H1 (cell line): ENCODE results near the gene MS4A5. TPM values are rescaled to one million over a fixed set of nuclear protein-coding genes. Genes with fewer than 3 reads are reported as not detected.

Experiments used
- CTCF ChIA-PET: fragments of 300-600 bp; sonication (Branson Sonifier 250); formaldehyde crosslinking; loops from one replicate; lab custom pipeline; 2021; ENCODE audit not compliant: partially characterized antibody; lab: Charles Lee
- POLR2A ChIA-PET: fragments of 300-600 bp; sonication (Branson Sonifier 250); formaldehyde crosslinking; loops from one replicate; lab custom pipeline; 2021; ENCODE audit warnings: inconsistent platforms; ENCODE audit not compliant: partially characterized antibody; lab: Charles Lee
- DNase-seq, 2 experiments: peaks; one replicate each; pipeline versions ENCODE4 v3.0.0 to v3.0.0-alpha.2; 2010 to 2022; ENCODE audit warnings: low spot score in 2 of 2, low read depth in 1 of 2, mixed read lengths in 1 of 2
- FAIRE-seq: peaks from 2 replicates; lab custom pipeline; 2011; peaks lifted over from hg19 to GRCh38; lab: Jason Lieb, UNC
- H2AFZ ChIP-seq: 2 replicates; pipeline ENCODE4 v1.8.1; 2012; ENCODE audit warnings: low read length, inconsistent platforms
- H2AK5ac ChIP-seq: 2 replicates; pipeline ENCODE4 v1.6.1; 2013; ENCODE audit warnings: low read depth, low read length
- H2BK120ac ChIP-seq: replicated peaks from 2 replicates; pipeline ENCODE3; 2013; ENCODE audit warnings: low read depth, low read length, inconsistent platforms
- H2BK12ac ChIP-seq: 2 replicates; pipeline ENCODE4 v1.6.1; 2013; ENCODE audit warnings: low read depth, low read length
- H2BK15ac ChIP-seq: 2 replicates; pipeline ENCODE4 v1.6.1; 2013; ENCODE audit warnings: low read length
- H2BK20ac ChIP-seq: 2 replicates; pipeline ENCODE4 v1.6.1; 2013; ENCODE audit warnings: low read length
- H2BK5ac ChIP-seq: 2 replicates; pipeline ENCODE4 v1.6.1; 2013; ENCODE audit warnings: low read depth, low read length
- H3K14ac ChIP-seq: 2 replicates; pipeline ENCODE4 v1.6.1; 2013; ENCODE audit warnings: inconsistent platforms; ENCODE audit not compliant: insufficient read length
- H3K18ac ChIP-seq: 2 replicates; pipeline ENCODE4 v1.6.1; 2013; ENCODE audit warnings: low read length; ENCODE audit errors: extremely low read depth
- H3K23ac ChIP-seq: 2 replicates; pipeline ENCODE4 v1.6.1; 2013; ENCODE audit warnings: inconsistent platforms; ENCODE audit not compliant: insufficient read length
- H3K23me2 ChIP-seq: 2 replicates; pipeline ENCODE4 v1.6.1; 2013; ENCODE audit warnings: low read depth, low read length
- H3K27ac ChIP-seq: 2 replicates; pipeline ENCODE4 v1.6.1; 2011; ENCODE audit warnings: low read depth, low read length, inconsistent platforms
- H3K27me3 ChIP-seq, 4 experiments: replicated peaks in 1 of 4; 1 replicate in 1 of 4; 2 replicates in 3 of 4; pipeline versions ENCODE4 v1.6.1 to v1.8.1; 2011 to 2013; ENCODE audit warnings: low read length in 3 of 4, mild to moderate bottlenecking in 3 of 4, inconsistent platforms in 2 of 4, mixed read lengths in 2 of 4, moderate library complexity in 1 of 4; ENCODE audit not compliant: control insufficient read depth in 3 of 4, insufficient read depth in 3 of 4; ENCODE audit errors: extremely low read depth in 1 of 4
- H3K36me3 ChIP-seq, 4 experiments: 2 replicates each; pipeline versions ENCODE4 v1.6.1 to v1.8.1; 2011 to 2013; ENCODE audit warnings: mild to moderate bottlenecking in 4 of 4, low read length in 3 of 4, moderate library complexity in 2 of 4, control low read depth in 1 of 4, inconsistent platforms in 1 of 4; ENCODE audit not compliant: insufficient read depth in 4 of 4, control insufficient read depth in 2 of 4
- H3K4ac ChIP-seq: replicated peaks from 2 replicates; pipeline ENCODE3; 2013; ENCODE audit warnings: low read length, low read depth, mixed read lengths, inconsistent platforms; ENCODE audit not compliant: insufficient read length
- H3K4me1 ChIP-seq, 4 experiments: replicated peaks in 1 of 4; 1 replicate in 1 of 4; 2 replicates in 3 of 4; pipeline versions ENCODE4 v1.6.1 to v1.8.1; 2011 to 2013; ENCODE audit warnings: low read length in 3 of 4, inconsistent platforms in 2 of 4, mixed read lengths in 1 of 4; ENCODE audit not compliant: insufficient read depth in 4 of 4, control insufficient read depth in 3 of 4
- H3K4me2 ChIP-seq, 2 experiments: 2 replicates each; pipeline versions ENCODE4 v1.6.1 to v1.8.1; 2011 to 2013; ENCODE audit warnings: low read depth in 2 of 2, low read length in 2 of 2, control low read depth in 1 of 2, inconsistent platforms in 1 of 2, mild to moderate bottlenecking in 1 of 2; ENCODE audit not compliant: insufficient read depth in 1 of 2
- H3K4me3 ChIP-seq, 4 experiments: fragments of 200-600, 300-600 bp in 1 of 4; sonication (generic), shearing (Covaris generic), sonication (Bioruptor Twin) in 1 of 4; 2 replicates each; pipeline versions ENCODE4 v1.5.1 to v1.8.1; 2011 to 2016; ENCODE audit warnings: low read length in 4 of 4, low read depth in 3 of 4, control low read depth in 2 of 4, inconsistent platforms in 2 of 4, mild to moderate bottlenecking in 2 of 4, mixed read lengths in 1 of 4, moderate library complexity in 1 of 4; ENCODE audit not compliant: insufficient read depth in 2 of 4; ENCODE audit errors: extremely low read depth in 1 of 4
- H3K56ac ChIP-seq: replicated peaks from 2 replicates; pipeline ENCODE3; 2013; ENCODE audit warnings: low read depth, mild to moderate bottlenecking, mixed read lengths, low read length, inconsistent platforms; ENCODE audit not compliant: insufficient read length
- H3K79me1 ChIP-seq: 2 replicates; pipeline ENCODE4 v1.6.1; 2013; ENCODE audit warnings: low read depth, low read length, control low read depth
- H3K79me2 ChIP-seq, 2 experiments: 2 replicates each; pipeline versions ENCODE4 v1.6.1 to v1.8.1; 2012 to 2013; ENCODE audit warnings: low read length in 2 of 2, mild to moderate bottlenecking in 2 of 2, inconsistent platforms in 1 of 2; ENCODE audit not compliant: insufficient read depth in 2 of 2, control insufficient read depth in 1 of 2
- H3K9ac ChIP-seq, 4 experiments: replicated peaks in 1 of 4; 1 replicate in 1 of 4; 2 replicates in 3 of 4; pipeline versions ENCODE4 v1.6.1 to v1.8.1; 2011 to 2013; ENCODE audit warnings: low read depth in 3 of 4, low read length in 3 of 4, control low read depth in 2 of 4, mild to moderate bottlenecking in 2 of 4, moderate library complexity in 2 of 4, inconsistent platforms in 1 of 4; ENCODE audit errors: extremely low read depth in 1 of 4
- H3K9me3 ChIP-seq, 2 experiments: 2 replicates each; pipeline versions ENCODE4 v1.6.1 to v1.8.1; 2012 to 2013; ENCODE audit warnings: mild to moderate bottlenecking in 2 of 2, moderate library complexity in 2 of 2, control low read depth in 1 of 2, inconsistent platforms in 1 of 2, low read depth in 1 of 2, low read length in 1 of 2, mixed read lengths in 1 of 2; ENCODE audit not compliant: insufficient read depth in 2 of 2
- H4K20me1 ChIP-seq, 2 experiments: replicated peaks in 1 of 2; 2 replicates each; pipeline versions ENCODE3 to v1.8.1; 2011 to 2013; ENCODE audit warnings: inconsistent platforms in 2 of 2, low read length in 2 of 2, mild to moderate bottlenecking in 1 of 2; ENCODE audit not compliant: insufficient read depth in 2 of 2, control insufficient read depth in 1 of 2
- H4K5ac ChIP-seq: 2 replicates; pipeline ENCODE4 v1.6.1; 2013; ENCODE audit warnings: low read length, low read depth, mixed read lengths, inconsistent platforms; ENCODE audit not compliant: insufficient read length
- H4K8ac ChIP-seq: 2 replicates; pipeline ENCODE4 v1.8.0; 2013; ENCODE audit warnings: mild to moderate bottlenecking, moderate library complexity, low read length, inconsistent platforms; ENCODE audit not compliant: insufficient read depth; ENCODE audit errors: extremely low read depth
- H4K91ac ChIP-seq: replicated peaks from 2 replicates; pipeline ENCODE3; 2013; ENCODE audit warnings: low read length, mixed read lengths, inconsistent platforms; ENCODE audit not compliant: insufficient read length
- CTBP2 ChIP-seq: IDR thresholded peaks from 2 replicates; pipeline ENCODE4 v1.7.0; 2011; ENCODE audit warnings: borderline replicate concordance, mild to moderate bottlenecking, moderate library complexity, mixed read lengths, low read length; ENCODE audit not compliant: insufficient read depth, insufficient read length
- EGR1 ChIP-seq: IDR thresholded peaks from 2 replicates; pipeline ENCODE4 v1.6.1; 2011; ENCODE audit warnings: low read depth, low read length, borderline replicate concordance
- EZH2 ChIP-seq: fragments of 200-600 bp; sonication (generic); IDR thresholded peaks from 2 replicates; pipeline ENCODE4 v1.7.1; 2012; ENCODE audit warnings: low read depth, mild to moderate bottlenecking, moderate library complexity, low read length, inconsistent platforms; ENCODE audit not compliant: severe bottlenecking
- JUN ChIP-seq: IDR thresholded peaks from 2 replicates; pipeline ENCODE4 v1.6.1; 2011; ENCODE audit warnings: low read depth, mild to moderate bottlenecking, improper control_type of control experiment, low read length
- KDM4A ChIP-seq: IDR thresholded peaks from one replicate; pipeline ENCODE4 v1.7.1; 2012; ENCODE audit warnings: low read depth, mild to moderate bottlenecking, moderate library complexity, low read length, inconsistent platforms; ENCODE audit not compliant: severe bottlenecking
- POLR2A ChIP-seq, 2 experiments: IDR thresholded peaks; 1 replicate in 1 of 2; 2 replicates in 1 of 2; pipeline ENCODE4 v1.6.1; 2011; ENCODE audit warnings: low read depth in 2 of 2, low read length in 2 of 2, mild to moderate bottlenecking in 2 of 2; ENCODE audit errors: control extremely low read depth in 1 of 2
- POLR2AphosphoS5 ChIP-seq: IDR thresholded peaks from 2 replicates; pipeline ENCODE4 v1.6.1; 2011; ENCODE audit warnings: low read depth, low read length
- RNF2 ChIP-seq: fragments of 200-900, 300-1000 bp; sonication (generic); IDR thresholded peaks from 2 replicates; pipeline ENCODE4 v1.7.1; 2016; ENCODE audit warnings: borderline replicate concordance, low read depth, mild to moderate bottlenecking, antibody characterized with exemption, low read length; ENCODE audit not compliant: poor library complexity, severe bottlenecking; ENCODE audit errors: missing control alignments
- SIX5 ChIP-seq: IDR thresholded peaks from 2 replicates; pipeline ENCODE4 v1.6.1; 2011; ENCODE audit warnings: mild to moderate bottlenecking, low read depth, low read length
- polyA plus RNA-seq, 7 experiments: library from polyadenylated mRNA; depleted of rRNA in 3 of 7; stranded (reverse) in 5 of 7; unstranded in 2 of 7; fragments of >200 nt in 5 of 7; fragments of 200-250 nt in 2 of 7; gene quantifications; 1 replicate in 5 of 7; 2 replicates in 1 of 7; 4 replicates in 1 of 7; pipeline versions ENCODE4 v1.2.1 to v1.2.3, GENCODE V29; 2011 to 2013; ENCODE audit warnings: missing spikeins in 2 of 7, mixed read lengths in 2 of 7
- total RNA-seq: library from RNA; stranded (reverse); fragmentation: NEBNext Ultra II Directional; extraction: Animal tissue kit (Norgen Biotek cat#: 25700); gene quantifications from 2 replicates; pipeline ENCODE4 v1.2.1, GENCODE V29; 2021

Gene MS4A5
- total and polyA plus RNA-seq, 2 of the 8 experiments (the other 6 are each of a cell fraction or from before 2014, with no cell fraction given): not detected

- no peak overlapping the region for H3K23ac ChIP-seq
- H3K23me2 ChIP-seq: no peaks in the 10 kb centered on the region
- no peaks in the 10 kb centered on the region for H3K4me1 ChIP-seq
- H2BK12ac ChIP-seq: no peak overlapping the region
- TF ChIP-seq EZH2: no peak
- TF ChIP-seq SIX5: no peak
- no peak for TF ChIP-seq RNF2
- no peak for TF ChIP-seq POLR2AphosphoS5
- no peak for TF ChIP-seq EGR1
- TF ChIP-seq POLR2A (IDR thresholded peaks at IDR 0.05; ENCODE audit: control extremely low read depth in 1 of 2, low read depth in 2 of 2, low read length in 2 of 2): no peak
- TF ChIP-seq JUN: no peak
- no peak for TF ChIP-seq KDM4A
- no peak for TF ChIP-seq CTBP2
- DNase-seq (no peak), FAIRE-seq (no peak)
- H3K4me2 ChIP-seq: no peak overlapping the region
- no peak overlapping the region for H2BK20ac ChIP-seq
- H2BK120ac ChIP-seq: no peak overlapping the region
- no peak overlapping the region for H2BK5ac ChIP-seq
- H3K79me1 ChIP-seq: no peaks in the 10 kb centered on the region
- no peak overlapping the region for H4K5ac ChIP-seq
- H3K4ac ChIP-seq: no peak overlapping the region
- POLR2A ChIA-PET: no interaction called here
- no peaks in the 10 kb centered on the region for H4K20me1 ChIP-seq
- no peak overlapping the region for H3K9ac ChIP-seq
- CTCF ChIA-PET: interaction anchor here (0.9 to 1.3 kb wide), 3 partner anchors 27 to 228 kb away, joined by 3 to 4 read pairs (median 3); no protein-coding TSS in a partner anchor
- H2AK5ac ChIP-seq: no peak overlapping the region
- H3K18ac ChIP-seq: no peak overlapping the region
- H3K27me3 ChIP-seq: no peaks in the 10 kb centered on the region
- no peaks in the 10 kb centered on the region for H3K9me3 ChIP-seq
- no peak overlapping the region for H4K8ac ChIP-seq
- H3K27ac ChIP-seq: no peak overlapping the region
- H2AFZ ChIP-seq: no peak overlapping the region
- no peak overlapping the region for H3K4me3 ChIP-seq
- H3K56ac ChIP-seq: no peak overlapping the region
- no peak overlapping the region for H2BK15ac ChIP-seq
- H3K14ac ChIP-seq: no peak overlapping the region
- no peaks in the 10 kb centered on the region for H3K79me2 ChIP-seq
- H4K91ac ChIP-seq: no peak overlapping the region
- H3K36me3 ChIP-seq: no peaks in the 10 kb centered on the region
Measured at GRCh38 chr11:60390419-60390818, 39.0 kb upstream of the MS4A5 start.
